Right kidney (tissue), 1 donor: ENCODE measurements around the gene ZNF483.
"Not testable (repeated sequence)": the region's sequence is repeated elsewhere in the genome, so short reads cannot be mapped to it uniquely, and the experiment has no call there.

Experiments
- DNase-seq: peaks from one replicate; pipeline ENCODE4 v3.0.0-alpha.2; 2016

The ZNF483 gene

DNA sequence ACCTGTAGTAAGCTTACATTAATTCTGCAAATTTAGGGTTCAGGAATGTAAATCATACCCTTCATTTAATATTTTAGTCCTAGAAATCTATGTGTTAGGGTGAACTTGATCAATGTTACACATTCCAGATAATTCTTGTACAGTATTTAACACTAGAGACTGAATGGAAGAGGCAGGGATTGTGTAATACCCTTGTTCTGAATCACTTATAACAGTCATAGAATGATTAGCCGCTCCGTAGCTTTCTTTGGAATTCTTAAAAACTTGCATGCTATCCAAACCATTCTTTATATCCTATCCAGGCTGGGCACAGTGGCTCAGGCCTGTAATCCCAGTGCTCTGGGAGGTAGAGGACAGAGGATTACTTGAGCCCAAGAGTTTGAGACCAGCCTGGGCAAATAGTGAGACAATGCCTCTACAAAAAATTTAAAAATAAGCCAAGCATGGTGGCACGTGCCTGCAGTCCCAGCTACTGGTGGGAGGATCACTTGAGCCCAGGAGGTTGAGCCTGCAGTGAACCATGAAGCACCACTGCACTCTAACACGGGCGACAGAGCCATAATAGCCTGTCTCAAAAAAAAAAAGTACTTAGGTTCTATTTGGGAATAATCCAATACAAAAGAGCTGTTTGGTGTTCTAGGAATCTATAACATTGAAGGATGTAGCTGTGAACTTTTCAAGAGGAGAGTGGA is 8.3 kb downstream of the ZNF483 start:
- no peak for DNase-seq

DNA sequence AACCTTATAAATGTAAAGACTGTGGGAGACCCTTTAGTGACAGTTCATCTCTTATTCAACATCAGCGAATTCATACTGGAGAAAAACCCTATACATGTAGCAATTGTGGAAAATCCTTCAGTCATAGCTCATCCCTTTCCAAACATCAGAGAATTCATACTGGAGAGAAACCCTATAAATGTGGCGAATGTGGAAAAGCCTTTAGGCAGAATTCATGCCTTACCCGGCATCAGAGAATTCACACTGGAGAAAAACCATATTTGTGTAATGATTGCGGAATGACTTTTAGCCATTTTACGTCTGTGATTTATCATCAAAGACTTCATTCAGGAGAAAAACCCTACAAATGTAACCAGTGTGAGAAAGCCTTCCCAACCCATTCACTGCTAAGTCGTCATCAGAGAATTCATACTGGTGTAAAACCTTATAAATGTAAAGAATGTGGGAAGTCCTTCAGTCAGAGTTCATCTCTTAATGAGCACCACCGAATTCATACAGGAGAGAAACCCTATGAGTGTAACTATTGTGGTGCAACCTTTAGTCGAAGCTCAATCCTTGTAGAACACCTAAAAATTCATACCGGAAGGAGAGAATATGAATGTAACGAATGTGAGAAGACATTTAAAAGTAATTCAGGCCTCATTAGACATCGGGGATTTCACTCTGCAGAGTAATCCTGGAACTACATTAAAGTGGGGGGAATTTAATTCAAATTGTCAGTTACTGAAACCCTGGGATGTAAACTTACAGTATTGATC is 17.7 kb downstream of the ZNF483 start:
- DNase-seq, result no peak

DNA sequence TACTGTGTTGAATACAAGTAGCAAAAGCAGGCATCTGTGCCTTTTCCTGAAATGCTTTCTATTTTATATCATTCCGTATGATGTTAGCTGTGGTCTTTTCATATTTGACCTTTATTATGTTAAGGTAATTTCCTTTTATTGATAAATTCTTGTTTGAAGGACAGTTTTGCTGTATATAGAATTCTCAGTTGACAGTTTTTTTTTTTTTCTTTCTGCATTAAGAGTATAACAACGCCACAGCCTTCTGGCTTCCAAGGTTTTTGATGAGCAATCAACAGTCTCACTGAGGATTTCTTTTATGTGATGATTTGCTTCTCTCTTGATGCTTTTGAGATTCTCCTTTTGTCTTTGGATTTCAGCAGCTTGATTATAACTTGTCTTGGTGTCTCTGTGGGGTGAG is 23.6 kb downstream of the ZNF483 start:
- no peak for DNase-seq

DNA sequence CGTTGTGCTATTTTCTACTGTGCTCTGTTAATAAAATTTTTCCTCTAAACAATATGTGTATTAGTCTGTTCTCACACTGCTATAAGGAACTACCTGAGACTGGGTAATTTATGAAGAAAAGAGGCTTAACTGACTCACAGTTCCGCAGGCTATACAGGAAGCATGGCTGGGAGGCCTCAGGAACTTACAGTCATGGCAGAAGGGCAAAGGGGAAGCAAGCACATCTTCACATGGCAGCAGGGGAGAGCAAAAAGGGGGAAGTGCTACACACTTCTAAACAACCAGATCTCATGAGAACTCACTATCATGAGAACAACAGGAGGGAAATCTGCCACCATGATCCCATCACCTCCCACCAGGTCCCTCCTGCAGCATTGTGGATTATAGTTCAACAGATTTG is 30.4 kb downstream of the ZNF483 start:
- not testable (repeated sequence) for DNase-seq

DNA sequence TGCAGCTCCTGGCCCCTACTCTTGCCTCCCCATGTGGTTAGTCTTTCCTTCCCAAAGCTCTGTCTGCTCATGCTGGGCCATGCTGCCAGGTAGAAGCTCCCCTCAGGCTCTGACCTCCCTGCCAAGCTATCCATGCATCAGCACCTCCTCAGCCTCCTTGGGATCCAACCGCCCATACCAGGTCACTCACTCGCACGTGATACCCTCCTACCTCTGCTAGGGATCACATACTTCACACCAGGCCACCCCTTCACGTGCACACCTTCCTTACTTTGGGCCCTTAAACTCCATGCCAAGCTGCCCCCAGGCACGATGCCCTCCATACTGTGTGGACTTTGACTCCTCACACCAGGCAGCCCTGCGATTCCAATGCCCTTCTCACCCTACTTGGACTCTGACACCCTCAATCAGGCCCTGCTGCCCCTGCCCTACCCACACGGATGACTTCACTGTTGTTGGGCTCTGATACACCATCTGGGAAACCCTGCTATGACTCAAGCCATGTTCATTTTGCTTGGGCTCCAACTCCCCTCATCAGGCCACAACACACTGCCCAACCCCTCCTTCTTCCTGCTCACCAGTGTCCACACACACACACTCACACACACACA is 34.1 kb downstream of the ZNF483 start:
- no peak for DNase-seq

DNA sequence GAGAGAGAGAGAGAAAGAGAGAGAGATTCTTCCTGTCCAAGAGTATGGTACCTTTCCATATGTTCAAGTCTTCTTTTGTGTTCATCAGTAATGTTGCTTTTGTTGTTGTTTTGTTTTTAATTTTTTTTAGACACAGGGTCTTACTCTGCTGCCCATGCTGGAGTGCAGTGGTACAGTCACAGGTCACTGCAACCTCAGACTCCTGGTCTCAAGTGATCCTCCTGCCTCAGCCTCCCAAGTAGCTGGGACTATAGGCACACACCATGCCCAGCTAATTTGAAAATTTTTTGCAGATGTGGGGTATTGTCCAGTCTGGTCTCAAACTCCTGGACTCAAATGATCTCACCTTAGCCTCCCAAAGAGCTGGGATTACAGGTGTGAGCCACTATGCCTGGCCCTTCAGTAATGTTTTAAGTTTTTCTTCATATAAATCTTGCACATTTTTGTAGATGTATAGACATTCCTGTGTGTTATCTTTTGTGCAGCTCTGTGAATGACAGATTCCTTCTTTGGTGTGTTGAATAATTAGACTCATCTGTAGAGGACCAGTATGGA is 36.3 kb downstream of the ZNF483 start:
- no peak for DNase-seq

DNA sequence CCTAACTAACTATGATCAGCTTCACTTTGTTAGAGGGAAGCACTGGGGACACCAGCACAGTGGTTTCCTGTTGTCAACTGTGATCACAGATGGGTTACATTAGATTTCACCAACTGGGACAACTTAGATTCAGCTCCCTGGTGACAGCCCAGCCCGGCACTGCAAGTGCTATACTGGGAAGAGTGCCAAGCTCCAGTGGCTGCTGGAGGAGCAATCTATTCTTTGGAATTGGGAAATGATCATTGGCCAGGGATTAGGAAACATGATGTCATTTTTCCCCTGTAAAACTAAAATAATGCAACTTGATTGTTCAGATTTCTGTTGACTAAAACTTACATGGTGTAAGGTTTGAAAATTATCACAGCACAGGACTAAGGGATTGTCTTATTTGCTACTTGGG is 41.3 kb downstream of the ZNF483 start:
- DNase-seq, result no peak

DNA sequence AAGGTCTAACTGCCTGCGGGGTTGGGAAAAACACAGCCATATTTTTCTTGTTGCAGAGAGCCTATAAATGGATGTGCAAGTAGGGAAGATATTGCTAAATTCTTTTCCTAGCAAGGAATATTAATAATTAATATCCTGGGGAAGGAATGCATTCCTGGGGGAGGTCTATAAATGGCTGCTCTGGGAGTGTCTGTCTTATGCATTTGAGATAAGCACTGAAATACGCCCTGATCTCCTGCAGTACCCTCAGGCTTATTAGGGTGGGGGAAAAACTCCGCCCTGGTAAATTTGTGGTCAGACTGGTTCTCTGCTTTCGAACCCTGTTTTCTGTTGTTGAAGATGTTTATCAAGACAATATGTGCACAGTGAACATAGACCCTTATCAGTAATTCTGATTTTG is 43.1 kb downstream of the ZNF483 start:
- not testable (repeated sequence) for DNase-seq

DNA sequence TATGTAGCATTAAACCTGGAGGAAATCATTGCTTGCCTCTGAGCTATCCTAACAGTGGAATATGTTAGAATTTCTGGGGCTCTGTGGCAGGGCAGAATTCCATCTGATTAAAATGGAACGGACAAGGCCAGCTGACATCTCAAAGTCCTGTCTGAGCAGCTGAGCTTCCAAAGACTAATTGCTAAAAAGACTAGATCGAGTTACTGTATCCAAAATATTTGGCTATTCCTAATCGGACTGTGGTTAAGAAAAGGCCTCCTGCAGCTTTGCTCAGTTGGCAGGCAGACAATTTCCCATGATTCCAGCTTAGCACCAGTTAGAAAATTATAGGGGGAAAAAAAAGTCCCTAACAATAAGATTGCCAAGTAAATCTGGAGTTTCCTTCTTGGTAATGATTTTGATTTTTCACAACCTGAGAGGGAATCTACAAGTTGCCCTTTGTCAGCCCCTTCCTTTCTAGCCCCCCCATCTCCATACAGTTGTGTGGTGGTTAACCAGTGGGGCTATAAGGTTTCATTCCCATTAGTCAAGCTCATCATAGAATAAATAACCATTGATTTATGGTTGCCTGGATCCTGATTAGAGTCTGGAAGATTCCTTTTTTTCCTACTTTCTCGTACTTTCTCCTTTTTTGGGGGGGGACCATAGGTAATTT is 48.1 kb downstream of the ZNF483 start:
- no peak for DNase-seq

DNA sequence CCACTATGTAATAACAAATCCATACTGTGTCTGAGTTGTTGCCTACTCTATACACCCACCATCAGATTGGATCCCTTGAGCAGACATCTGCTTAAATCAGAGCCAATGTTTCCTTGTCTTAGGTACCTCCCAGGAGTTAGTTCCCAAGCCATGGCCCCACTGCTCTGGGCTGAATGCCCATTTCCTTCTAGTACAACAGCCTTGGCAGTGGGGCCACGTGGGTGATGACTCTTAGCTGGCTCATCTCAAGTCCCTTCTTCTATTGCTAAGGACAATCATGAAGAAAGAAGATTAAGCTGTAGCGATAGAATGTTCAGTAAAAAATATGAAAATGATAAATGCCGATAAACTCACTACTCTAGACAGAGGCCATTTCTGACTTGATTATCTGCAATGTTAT is 57.9 kb downstream of the ZNF483 start:
- no peak for DNase-seq

DNA sequence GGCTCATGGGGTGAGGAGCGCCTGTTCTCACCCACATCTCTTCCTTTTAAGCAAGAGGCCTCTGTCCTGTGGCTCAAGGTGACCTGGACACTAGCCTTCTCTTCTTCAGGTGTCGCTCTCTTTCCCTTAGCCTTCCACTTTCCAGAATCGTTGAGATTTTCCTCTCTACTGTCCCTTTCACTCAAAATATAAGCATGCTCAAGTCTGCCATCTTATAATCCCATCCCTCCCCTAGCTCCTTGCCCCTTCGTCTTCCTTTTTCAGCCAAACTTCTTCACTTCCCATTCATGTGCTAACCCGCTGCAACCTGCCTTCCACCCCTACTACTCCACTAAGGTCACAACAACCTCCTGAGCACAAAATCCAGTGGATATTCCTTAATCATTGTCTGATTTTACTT is 61.4 kb downstream of the ZNF483 start:
- DNase-seq, result no peak

DNA sequence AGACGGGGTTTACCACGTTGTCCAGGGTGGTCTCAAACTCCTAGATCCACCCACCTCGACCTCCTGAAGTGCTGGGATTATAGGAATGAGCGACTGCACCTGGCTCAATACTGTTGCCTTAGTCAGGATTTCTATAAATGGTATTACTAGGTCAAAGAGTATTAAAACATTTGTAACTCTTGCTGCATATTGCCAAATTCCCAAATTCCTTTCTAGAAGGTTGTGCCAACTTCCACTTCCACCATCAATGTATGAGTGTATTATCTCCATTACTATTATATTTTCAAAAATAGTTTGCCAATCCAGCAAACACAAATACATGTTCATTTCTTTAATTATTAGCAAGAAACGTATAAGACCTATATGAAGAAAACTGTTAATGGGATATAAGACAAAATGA is 63.9 kb downstream of the ZNF483 start:
- DNase-seq, result no peak

DNA sequence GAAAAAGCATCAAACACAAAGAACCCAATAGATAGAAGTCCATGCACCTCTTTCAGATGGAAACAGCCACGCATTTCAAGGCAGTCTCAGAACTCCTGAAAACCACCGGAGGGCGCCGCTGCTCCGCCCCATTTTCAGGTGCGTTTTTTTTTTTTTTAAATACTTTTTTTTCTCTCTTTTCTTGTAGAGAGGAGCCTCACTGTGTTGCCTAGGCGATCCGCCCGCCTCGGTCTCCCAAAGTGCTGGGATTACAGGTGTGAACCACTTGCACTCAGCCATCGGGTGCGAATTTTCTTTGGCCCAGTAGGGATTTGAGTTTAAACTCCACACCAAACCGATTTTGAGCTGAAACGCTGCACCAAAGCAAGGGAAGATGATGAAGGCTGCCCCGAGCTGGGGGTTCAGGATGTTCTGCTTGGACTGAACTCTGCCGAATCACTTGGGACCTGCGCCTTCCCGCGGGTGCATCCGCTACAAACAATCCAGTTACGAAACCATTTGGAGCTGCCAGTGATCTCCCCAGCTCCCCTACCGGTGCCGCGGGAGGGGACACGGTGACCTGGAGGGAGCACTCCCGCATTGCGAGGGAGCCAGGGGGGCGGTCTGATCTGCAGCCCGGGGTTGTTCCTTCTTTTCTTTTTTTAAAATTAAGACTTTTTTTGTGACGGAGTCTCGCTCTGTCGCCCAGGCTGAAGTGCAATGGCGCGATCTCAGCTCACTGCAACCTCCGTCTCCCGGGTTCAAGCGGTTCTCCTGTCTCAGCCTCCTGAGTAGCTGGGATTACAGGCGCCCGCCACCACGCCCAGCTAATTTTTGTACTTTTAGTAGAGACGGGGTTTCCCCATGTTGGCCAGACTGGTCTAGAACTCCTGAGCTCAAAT is 73.1 kb downstream of the ZNF483 start:
- DNase-seq, result peak; percentile 78

DNA sequence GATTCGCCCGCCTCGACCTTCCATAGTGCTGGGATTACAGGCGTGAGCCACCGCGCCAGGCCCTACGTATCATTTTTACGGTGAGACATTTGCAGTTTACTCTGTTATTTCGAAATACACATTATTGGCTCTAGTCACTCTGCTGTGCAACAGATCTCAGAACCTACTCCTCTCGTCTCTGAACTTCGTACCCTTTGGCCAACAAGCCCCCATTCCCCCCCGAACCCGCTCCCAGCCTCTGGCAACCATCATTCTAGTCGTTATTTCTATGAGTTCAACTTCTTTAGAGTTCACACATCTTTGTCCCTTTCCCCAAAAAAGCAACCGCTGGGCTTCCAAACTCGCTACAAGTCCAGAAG is 73.7 kb downstream of the ZNF483 start:
- DNase-seq, result peak; percentile 79

DNA sequence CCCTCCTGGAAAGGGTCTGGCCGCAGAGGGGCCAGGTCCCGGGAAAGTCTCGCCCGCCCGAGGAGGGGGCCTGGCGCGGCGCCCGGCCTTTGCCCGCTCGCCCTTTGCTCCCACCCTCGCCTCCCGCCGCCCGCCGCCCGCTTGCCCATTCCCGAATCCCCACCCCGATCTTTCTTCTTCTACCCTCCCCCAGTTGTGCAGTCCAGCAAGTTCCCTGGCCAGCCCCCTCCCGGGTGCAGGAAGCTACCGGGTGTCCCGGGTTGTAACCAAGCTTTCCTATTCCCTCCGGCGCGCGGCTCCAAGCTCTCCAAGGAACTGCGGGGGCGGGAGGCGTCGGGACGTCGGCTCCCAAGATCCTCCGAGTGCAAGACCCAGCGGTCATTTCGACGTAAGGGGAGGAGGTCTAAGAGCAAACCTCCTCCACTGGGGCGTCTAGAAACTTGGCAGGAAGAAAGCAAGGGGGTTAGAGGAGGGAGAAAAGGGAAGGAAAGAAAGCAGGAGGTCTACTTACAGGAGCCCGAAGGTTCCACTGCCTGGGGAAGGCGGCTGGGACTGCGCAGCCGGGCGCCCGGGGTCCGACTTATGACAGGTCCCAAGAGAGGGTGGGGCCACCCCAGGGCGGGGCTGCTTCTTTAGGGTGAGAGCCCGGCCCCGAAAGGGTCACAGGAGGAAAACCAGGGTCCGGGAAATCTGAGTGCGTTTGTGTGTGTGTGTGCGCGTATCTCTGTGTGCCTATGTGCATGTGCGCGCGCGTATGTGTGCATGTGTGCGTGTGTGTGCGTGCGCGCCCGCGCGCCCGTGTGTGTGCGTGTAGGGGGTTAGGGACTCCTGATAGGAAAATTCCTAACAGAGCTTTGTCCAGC is 74.3 kb downstream of the ZNF483 start, which contains the start of gene PTGR1:
Gene PTGR1, minus strand, starts transcription at position 556 of the 863 bp plus-strand sequence. CDS start 2,225 bp downstream, outside the sequence.
- DNase-seq, result peak; percentile 90

DNA sequence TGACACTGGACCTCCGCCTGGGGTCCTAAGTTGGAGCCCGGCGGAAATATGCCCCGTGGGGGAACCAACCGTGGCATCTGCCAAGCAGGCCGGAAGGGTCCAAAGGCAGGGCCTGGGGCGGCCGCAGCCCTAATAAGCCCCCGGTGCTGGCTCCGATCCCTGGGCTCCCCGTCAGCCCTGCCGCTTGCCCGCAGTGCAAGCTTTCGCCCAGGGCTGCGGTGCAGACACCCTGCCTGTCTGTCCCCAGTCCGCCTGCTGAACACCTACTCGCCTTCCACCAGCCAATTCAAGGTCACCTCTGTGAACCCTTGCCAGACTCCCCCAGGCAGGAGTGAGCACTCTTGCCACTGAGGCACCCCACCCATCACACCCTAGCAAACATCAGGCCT is 75.0 kb downstream of the ZNF483 start:
- no peak for DNase-seq

DNA sequence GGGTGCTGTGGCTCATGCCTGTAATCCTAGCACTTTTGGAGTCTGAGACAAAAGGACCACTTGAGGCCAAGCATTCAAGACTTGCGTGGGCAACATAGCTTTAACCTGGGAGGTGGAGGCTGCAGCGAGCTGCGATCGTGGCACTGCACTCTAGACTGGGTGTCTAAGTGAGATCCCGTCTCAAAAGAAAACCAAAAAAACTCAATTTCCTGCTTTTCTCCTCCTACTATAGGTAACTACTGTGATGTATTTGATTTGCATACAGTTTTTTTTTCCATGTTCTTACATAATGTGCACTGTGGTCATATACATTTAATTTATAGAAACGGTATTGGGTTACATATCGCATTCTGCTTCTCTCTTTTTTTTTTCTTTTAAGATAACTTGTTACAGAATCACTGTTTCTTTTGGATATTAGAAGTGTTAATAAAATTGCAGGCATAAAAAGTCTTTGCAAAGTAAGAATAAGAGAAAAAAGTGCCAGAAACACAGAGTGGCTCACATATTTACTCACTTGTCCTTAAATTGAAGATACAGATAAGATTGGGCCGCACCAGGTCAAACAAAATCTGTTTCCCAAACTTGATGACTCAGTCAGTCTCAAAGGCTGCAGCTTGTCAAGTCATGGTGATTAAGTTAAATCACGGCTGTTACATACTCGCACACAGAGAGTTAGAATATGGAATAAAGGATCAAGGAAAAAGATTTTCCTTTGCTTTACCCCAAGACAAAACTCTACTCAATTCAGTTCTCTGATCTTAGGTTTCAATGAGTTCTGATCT is 76.4 kb downstream of the ZNF483 start:
- DNase-seq, result no peak

DNA sequence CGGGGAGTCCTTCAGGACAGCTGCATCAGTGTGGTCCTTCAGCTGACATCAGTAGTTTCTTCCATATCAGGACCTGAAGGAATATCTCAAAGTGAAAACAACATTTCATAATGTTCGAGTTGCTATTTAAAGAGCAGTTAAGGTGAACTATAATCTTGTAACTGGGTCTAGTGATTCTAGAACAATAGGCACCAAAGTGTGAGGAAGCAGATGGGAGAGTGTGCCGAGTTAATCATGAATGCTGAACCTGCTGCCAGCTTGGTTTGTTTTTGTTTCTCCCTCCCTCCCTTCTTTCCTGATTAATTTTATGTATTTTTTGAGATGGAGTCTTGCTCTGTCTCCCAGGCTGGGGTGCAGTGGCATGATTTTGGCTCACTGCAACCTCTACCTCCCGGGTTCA is 78.1 kb downstream of the ZNF483 start:
- DNase-seq, result no peak

DNA sequence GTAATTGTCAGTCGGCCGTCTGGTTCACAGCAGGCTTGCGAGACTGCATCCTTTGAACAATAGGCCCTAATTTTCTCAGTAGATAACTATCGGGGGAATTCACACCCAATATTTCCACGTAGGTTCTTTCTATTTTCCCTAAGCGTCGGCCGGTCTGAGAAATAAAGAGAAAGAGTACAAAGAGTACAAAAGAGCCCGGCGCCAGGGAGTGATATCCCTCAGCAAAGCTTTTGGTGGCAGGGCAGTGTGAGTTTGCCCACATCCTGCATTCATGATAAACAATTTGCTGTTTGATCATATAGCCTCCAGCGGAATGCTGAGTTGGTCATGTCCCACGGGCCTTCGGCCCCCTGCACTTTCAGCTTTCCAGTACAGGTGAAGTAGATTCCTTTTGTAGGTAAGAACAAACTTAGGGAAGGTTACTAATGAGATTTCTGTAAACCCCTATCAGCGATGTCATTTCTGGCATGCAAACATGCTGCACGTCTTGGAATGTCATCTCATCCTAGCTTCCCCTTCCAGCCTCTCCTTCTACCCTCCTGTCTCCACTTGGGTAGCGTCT is 79.2 kb downstream of the ZNF483 start:
- DNase-seq, result no peak
